GM13977 (cell line): ENCODE measurements around the gene COX17.

Experiments used
- DNase-seq: peaks from one replicate; pipeline ENCODE4 v3.0.0; 2012; ENCODE audit warnings: low spot score
- in situ Hi-C: fragments of 300-500 bp; cut with MboI; formaldehyde crosslinking; loops from one replicate; pipeline ENCODE4 v1.12.0; 2022; ENCODE audit warnings: low sequenced_read_pairs, low pct_unique_long_range_greater_than_20kb, mixed read lengths, inconsistent platforms; ENCODE audit not compliant: unreplicated experiment
- TF ChIP-seq, protein P1 (sequence below): IDR thresholded peaks from 2 replicates; pipeline ENCODE4 v1.5.1; 2012; ENCODE audit warnings: mild to moderate bottlenecking, control low read depth; ENCODE audit not compliant: insufficient read depth; ENCODE audit errors: extremely low read depth, missing control alignments

The COX17 gene

DNA sequence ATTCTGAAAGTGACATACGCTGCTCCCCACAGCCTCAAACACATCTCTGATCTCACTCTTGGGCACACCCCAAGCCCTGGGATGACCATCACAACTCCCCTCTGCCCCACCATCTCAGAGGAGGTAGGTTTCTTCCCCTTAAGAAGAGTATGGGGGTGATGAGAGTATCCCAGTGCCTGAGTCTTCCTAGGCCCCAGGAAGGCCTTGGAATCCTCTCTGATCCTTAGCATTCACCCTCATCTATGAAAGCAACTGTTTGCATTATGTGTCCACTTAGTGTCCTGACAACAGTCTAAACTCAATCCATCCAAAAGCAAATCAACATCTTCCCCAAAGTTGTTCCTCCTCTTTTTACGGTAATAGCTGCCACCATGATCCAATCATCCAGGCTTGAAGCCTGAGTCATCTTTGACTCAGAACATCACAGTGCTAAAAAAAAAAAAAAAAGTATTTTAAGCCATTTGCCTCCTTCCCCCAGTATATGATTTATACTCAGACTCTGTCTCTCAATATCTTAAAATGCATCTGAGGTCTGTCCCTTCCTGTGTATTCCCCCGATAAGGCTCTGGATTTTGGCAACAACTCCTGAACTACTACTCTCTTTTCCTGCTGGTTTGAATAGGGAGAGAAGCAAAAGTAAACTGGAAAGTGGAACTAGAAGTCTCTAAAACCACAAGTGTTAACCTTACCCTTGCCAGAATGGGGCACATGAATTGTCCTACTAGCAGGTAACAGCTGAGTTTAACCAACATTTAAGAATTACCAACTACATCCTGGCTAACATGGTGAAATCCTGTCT lies 39.3 kb downstream of the COX17 start:
- TF ChIP-seq, protein P1, sequence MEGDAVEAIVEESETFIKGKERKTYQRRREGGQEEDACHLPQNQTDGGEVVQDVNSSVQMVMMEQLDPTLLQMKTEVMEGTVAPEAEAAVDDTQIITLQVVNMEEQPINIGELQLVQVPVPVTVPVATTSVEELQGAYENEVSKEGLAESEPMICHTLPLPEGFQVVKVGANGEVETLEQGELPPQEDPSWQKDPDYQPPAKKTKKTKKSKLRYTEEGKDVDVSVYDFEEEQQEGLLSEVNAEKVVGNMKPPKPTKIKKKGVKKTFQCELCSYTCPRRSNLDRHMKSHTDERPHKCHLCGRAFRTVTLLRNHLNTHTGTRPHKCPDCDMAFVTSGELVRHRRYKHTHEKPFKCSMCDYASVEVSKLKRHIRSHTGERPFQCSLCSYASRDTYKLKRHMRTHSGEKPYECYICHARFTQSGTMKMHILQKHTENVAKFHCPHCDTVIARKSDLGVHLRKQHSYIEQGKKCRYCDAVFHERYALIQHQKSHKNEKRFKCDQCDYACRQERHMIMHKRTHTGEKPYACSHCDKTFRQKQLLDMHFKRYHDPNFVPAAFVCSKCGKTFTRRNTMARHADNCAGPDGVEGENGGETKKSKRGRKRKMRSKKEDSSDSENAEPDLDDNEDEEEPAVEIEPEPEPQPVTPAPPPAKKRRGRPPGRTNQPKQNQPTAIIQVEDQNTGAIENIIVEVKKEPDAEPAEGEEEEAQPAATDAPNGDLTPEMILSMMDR = no peak

DNA sequence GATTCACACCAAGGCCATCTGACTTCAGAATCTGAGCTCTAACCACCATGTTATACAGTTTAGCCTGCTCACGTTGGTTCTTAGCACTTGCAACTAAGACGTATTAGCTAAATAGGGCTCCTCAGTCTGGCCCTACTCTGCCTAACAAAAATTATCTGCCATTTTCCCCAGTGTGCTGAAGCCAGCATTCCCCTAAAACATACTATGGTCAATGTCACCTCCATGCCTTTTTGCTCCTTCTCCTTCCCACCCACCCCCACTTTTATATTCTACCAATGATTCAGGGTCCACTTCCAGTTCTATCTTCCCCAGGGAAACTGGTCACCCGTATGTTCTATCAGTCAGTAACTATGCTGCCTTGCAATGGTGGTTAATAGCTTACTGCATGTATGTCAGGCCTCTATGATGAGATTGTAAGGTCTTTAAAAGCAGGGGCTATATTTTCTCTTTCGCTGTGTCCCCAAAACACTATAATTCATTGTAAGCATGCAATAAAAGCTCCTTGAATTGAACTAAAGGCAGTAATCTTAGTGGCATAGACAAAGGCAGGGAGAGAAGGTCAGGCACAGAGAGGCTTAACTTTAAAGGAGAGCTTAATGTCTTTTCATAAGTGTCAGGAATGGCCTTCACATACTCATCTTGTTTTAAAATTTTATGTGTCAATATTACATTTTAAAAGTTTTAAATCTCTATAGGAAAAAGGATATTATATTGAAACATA lies 40.2 kb downstream of the COX17 start:
- DNase-seq = no peak
- in situ Hi-C loops = no loop called here
- TF ChIP-seq, protein P1 = no peak

More for the DNA sequence above, 39.3 kb downstream of the COX17 start:
- no peak for DNase-seq
- in situ Hi-C loops = no loop called here

DNA sequence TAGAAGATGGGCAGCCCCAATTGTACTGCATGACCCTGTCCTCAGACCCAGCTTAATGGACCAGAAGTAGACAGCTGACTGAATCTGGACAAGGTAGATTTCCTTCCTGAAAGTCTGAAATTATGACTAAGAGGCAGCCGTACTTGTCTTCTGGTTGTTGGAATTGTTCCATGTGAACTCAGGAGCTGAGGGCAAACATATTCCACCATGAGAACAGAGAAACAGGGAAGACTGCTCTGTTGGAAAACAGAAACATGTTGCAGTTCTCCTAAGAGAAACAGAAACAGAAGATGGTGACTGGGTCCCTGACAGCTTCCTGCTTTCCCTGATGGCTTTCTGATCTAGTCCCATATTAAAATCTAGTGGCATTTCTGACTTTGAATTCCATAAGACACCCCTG lies 41.0 kb downstream of the COX17 start:
- in situ Hi-C loops = no loop called here
- TF ChIP-seq, protein P1 = no peak
- no peak for DNase-seq

DNA sequence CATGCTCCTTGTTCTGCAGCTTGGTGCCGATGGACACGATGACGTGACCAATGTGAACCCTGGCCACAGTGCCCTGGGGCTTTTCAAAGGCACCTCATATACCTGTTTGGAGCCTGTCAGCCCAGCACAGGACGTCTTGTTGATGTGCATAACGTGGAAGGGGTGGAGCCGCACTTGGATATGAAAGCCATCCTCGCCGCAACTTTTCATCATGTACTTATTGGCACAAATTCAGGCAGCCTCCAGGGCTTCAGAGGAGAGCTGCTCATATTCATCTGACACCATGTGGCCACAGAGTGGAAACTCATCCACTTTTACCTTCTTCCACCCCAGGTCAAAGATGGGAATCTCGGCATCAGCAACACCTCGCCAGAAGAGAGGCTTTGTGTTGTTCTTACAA lies 41.5 kb downstream of the COX17 start:
- no peak for DNase-seq
- in situ Hi-C loops = no loop called here
- TF ChIP-seq, protein P1 = no peak

DNA sequence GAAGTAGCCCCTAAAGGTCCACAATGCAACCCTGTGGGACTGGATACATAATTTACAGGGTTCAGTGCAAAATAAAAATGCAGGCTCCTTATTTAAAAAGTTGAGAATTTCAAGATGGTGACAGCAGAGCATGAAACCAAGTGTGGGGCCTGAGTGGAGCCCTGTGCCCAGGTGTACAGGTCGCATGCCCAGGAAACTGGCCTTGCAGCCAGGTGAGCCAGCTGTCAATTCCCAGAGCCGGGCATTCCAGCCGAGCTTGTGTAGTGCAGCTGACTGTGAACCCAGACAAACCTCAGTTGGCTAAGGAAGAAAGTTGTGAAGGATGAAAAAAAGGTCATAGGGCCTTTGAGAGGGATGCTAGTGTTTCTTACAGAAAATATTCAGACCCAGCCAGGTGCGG lies 44.4 kb downstream of the COX17 start:
- no peak for DNase-seq
- TF ChIP-seq, protein P1 = no peak
- in situ Hi-C loops = no loop called here

DNA sequence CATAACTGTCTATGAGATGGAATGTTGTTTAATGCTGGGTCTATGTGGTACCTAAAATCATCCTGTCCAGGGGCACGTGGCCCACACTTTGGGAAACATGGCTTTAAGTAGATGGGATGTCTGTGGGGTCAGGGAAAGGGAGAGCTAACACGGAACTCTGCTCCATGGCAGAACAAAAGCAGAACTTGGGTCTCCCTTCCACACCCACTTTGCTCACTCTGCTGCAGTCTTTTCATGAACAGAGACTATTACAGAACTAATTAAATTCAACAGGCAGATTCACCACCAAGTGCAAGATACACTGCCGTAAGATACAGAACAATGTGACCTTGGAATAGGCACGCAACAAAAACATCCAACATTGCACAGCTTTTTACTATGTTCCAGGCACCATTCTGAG lies 45.0 kb downstream of the COX17 start:
- no peak for DNase-seq
- TF ChIP-seq, protein P1 = no peak
- in situ Hi-C loops = no loop called here
